H9 (cell line): ENCODE measurements around the gene DTNB. TPM values are rescaled to one million over a fixed set of nuclear protein-coding genes. Genes with fewer than 3 reads are reported as not detected.

Source experiments
- DNase-seq: peaks from one replicate; pipeline ENCODE4 v3.0.0-alpha.2; 2017
- H2AFZ ChIP-seq: one replicate; pipeline ENCODE4 v1.6.1; 2013; ENCODE audit warnings: mild to moderate bottlenecking, low read length, control low read depth, moderate library complexity
- H2AK5ac ChIP-seq: 2 replicates; pipeline ENCODE4 v1.6.1; 2013; ENCODE audit warnings: low read length, control low read depth, mixed read lengths; ENCODE audit not compliant: insufficient read length
- H2BK120ac ChIP-seq: one replicate; pipeline ENCODE4 v1.6.1; 2013; ENCODE audit warnings: low read depth, mild to moderate bottlenecking, low read length, control low read depth, inconsistent platforms; ENCODE audit not compliant: poor library complexity, severe bottlenecking
- H2BK12ac ChIP-seq: 2 replicates; pipeline ENCODE4 v1.6.1; 2013; ENCODE audit warnings: low read length, control low read depth, mixed read lengths, low read depth; ENCODE audit not compliant: insufficient read length
- H2BK15ac ChIP-seq: 2 replicates; pipeline ENCODE4 v1.6.1; 2013; ENCODE audit warnings: low read depth, low read length, control low read depth
- H2BK20ac ChIP-seq: one replicate; pipeline ENCODE4 v1.6.1; 2013; ENCODE audit warnings: low read depth, mild to moderate bottlenecking, low read length, control low read depth, inconsistent platforms; ENCODE audit not compliant: poor library complexity, severe bottlenecking
- H2BK5ac ChIP-seq: 2 replicates; pipeline ENCODE4 v1.6.1; 2013; ENCODE audit warnings: low read length, control low read depth, mixed read lengths; ENCODE audit not compliant: insufficient read length
- H3K14ac ChIP-seq: 2 replicates; pipeline ENCODE4 v1.6.1; 2013; ENCODE audit warnings: low read length, control low read depth; ENCODE audit not compliant: insufficient read depth
- H3K18ac ChIP-seq: 2 replicates; pipeline ENCODE4 v1.6.1; 2013; ENCODE audit warnings: low read depth, mild to moderate bottlenecking, mixed read lengths, low read length, control low read depth; ENCODE audit not compliant: insufficient read length
- H3K23ac ChIP-seq: 2 replicates; pipeline ENCODE4 v1.6.1; 2013; ENCODE audit warnings: low read length, control low read depth, mixed read lengths, low read depth; ENCODE audit not compliant: insufficient read length
- H3K23me2 ChIP-seq: 2 replicates; pipeline ENCODE4 v1.6.1; 2013; ENCODE audit warnings: low read depth, mild to moderate bottlenecking, mixed read lengths, low read length, control low read depth; ENCODE audit not compliant: insufficient read length, poor library complexity, severe bottlenecking
- H3K27ac ChIP-seq: 2 replicates; pipeline ENCODE4 v1.5.1; 2013; ENCODE audit warnings: low read length, control low read depth, mixed read lengths, low read depth; ENCODE audit not compliant: insufficient read length
- H3K27me3 ChIP-seq: 2 replicates; pipeline ENCODE4 v1.6.1; 2013; ENCODE audit warnings: low read length, control low read depth, inconsistent platforms; ENCODE audit not compliant: insufficient read depth
- H3K4ac ChIP-seq: 2 replicates; pipeline ENCODE4 v1.6.1; 2013; ENCODE audit warnings: low read depth, mild to moderate bottlenecking, control low read depth, inconsistent platforms, low read length, moderate library complexity
- H3K4me1 ChIP-seq: 2 replicates; pipeline ENCODE4 v1.6.1; 2013; ENCODE audit warnings: low read length, control low read depth, inconsistent platforms; ENCODE audit not compliant: insufficient read depth
- H3K4me2 ChIP-seq: 2 replicates; pipeline ENCODE4 v1.6.1; 2013; ENCODE audit warnings: low read length, control low read depth, mixed read lengths; ENCODE audit not compliant: insufficient read length, insufficient read depth
- H3K56ac ChIP-seq: 2 replicates; pipeline ENCODE4 v1.6.1; 2013; ENCODE audit warnings: low read depth, mild to moderate bottlenecking, mixed read lengths, low read length, control low read depth; ENCODE audit not compliant: insufficient read length
- H3K79me1 ChIP-seq: 2 replicates; pipeline ENCODE4 v1.6.1; 2013; ENCODE audit warnings: low read depth, mild to moderate bottlenecking, moderate library complexity, low read length, control low read depth, inconsistent platforms; ENCODE audit not compliant: insufficient read depth, poor library complexity, severe bottlenecking
- H3K79me2 ChIP-seq: 2 replicates; pipeline ENCODE4 v1.6.1; 2013; ENCODE audit warnings: low read length, control low read depth, inconsistent platforms; ENCODE audit not compliant: insufficient read depth
- H3K9ac ChIP-seq: 2 replicates; pipeline ENCODE4 v1.6.1; 2013; ENCODE audit warnings: low read length, control low read depth, mixed read lengths; ENCODE audit not compliant: insufficient read length; ENCODE audit errors: extremely low read depth
- H3K9me3 ChIP-seq: one replicate; pipeline ENCODE4 v1.6.1; 2013; ENCODE audit warnings: low read depth, low read length, inconsistent platforms; ENCODE audit not compliant: control insufficient read depth
- H3T11ph ChIP-seq: one replicate; pipeline ENCODE4 v1.6.1; 2013; ENCODE audit warnings: mild to moderate bottlenecking, low read length, control low read depth, inconsistent platforms
- H4K20me1 ChIP-seq: one replicate; pipeline ENCODE4 v1.6.1; 2013; ENCODE audit not compliant: control insufficient read depth, insufficient read length, insufficient read depth
- H4K5ac ChIP-seq: 2 replicates; pipeline ENCODE4 v1.6.1; 2013; ENCODE audit warnings: low read depth, mild to moderate bottlenecking, mixed read lengths, low read length, control low read depth; ENCODE audit not compliant: insufficient read length
- H4K8ac ChIP-seq: replicated peaks from 2 replicates; pipeline ENCODE4 v1.6.1; 2013; ENCODE audit warnings: low read length, control low read depth, mixed read lengths, low read depth; ENCODE audit not compliant: insufficient read length
- H4K91ac ChIP-seq: 2 replicates; pipeline ENCODE4 v1.6.1; 2013; ENCODE audit warnings: low read depth, mild to moderate bottlenecking, moderate library complexity, mixed read lengths, low read length, control low read depth; ENCODE audit not compliant: insufficient read length
- H3K27ac Mint-ChIP-seq, 3 experiments: 2 replicates in 2 of 3; 3 replicates in 1 of 3; pipeline ENCODE4 v1.8.0; 2020 to 2021; ENCODE audit warnings: mixed read lengths in 3 of 3, mild to moderate bottlenecking in 1 of 3, moderate library complexity in 1 of 3
- H3K27me3 Mint-ChIP-seq: 2 replicates; pipeline ENCODE4 v1.8.0; 2021; ENCODE audit warnings: low read depth, mild to moderate bottlenecking, moderate library complexity, mixed read lengths
- H3K36me3 Mint-ChIP-seq, 3 experiments: 2 replicates in 2 of 3; 3 replicates in 1 of 3; pipeline ENCODE4 v1.8.0; 2020 to 2021; ENCODE audit warnings: low read depth in 3 of 3, mixed read lengths in 3 of 3; ENCODE audit not compliant: insufficient read depth in 1 of 3
- H3K4me1 Mint-ChIP-seq, 2 experiments: 2 replicates each; pipeline ENCODE4 v1.8.0; 2020; ENCODE audit warnings: mixed read lengths in 2 of 2
- H3K4me3 Mint-ChIP-seq, 2 experiments: 2 replicates in 1 of 2; 3 replicates in 1 of 2; pipeline ENCODE4 v1.8.0; 2020 to 2021; ENCODE audit warnings: mild to moderate bottlenecking in 2 of 2, mixed read lengths in 2 of 2, moderate library complexity in 1 of 2
- H3K9me3 Mint-ChIP-seq, 2 experiments: 2 replicates in 1 of 2; 3 replicates in 1 of 2; pipeline ENCODE4 v1.8.0; 2020; ENCODE audit warnings: mild to moderate bottlenecking in 2 of 2, mixed read lengths in 2 of 2, moderate library complexity in 1 of 2
- CTCF ChIP-seq: fragments of 200-600 bp; sonication (generic); conservative IDR thresholded peaks from 3 replicates; pipeline ENCODE4 v1.8.0; 2021; ENCODE audit warnings: antibody characterized with exemption, mild to moderate bottlenecking
- WGBS: extraction: QIAGEN DNeasy Blood & Tissue Kit; methylation state at CpG from one replicate; pipeline ENCODE4 v1.1.7; 2013; ENCODE audit warnings: missing lambda C conversion rate, low lambda C conversion rate, mixed read lengths; ENCODE audit not compliant: insufficient read length; ENCODE audit errors: extremely low coverage; 5-methylcytosine and 5-hydroxymethylcytosine counted together
- total RNA-seq: library from RNA; stranded (reverse); gene quantifications from 2 replicates; pipeline ENCODE4 v1.2.1, GENCODE V29; 2021

The DTNB gene
- total RNA-seq, 1 experiment from 2014 or later = 26.7 TPM

GRCh38 chr2:25688236-25688635 is 14.9 kb upstream of the DTNB start:
- Histone ChIP-seq H3K27me3 (no peaks in the 10 kb centered on the region), H3K27ac (no peak overlapping the region), H2BK20ac (no peak overlapping the region), H3K9ac (no peak overlapping the region), H3K79me1 (no peaks in the 10 kb centered on the region), H3K79me2 (no peaks in the 10 kb centered on the region), H4K20me1 (no peaks in the 10 kb centered on the region), H4K5ac (no peak overlapping the region), H2BK120ac (no peak overlapping the region), H3K23ac (no peak overlapping the region), H2AK5ac (no peak overlapping the region), H2BK12ac (no peak overlapping the region), H3K9me3 (no peaks in the 10 kb centered on the region), H4K8ac (no peak overlapping the region), H4K91ac (no peak overlapping the region), H3K23me2 (no peaks in the 10 kb centered on the region), H3K18ac (no peak overlapping the region), H2BK5ac (no peak overlapping the region), H2AFZ (no peak overlapping the region), H2BK15ac (no peak overlapping the region), H3K4me2 (no peak overlapping the region), H3K56ac (no peak overlapping the region), H3K14ac (no peak overlapping the region), H3T11ph (no peak overlapping the region), H3K4me1 (no peaks in the 10 kb centered on the region), H3K4ac (no peak overlapping the region)
- DNase-seq = no peak
- H3K4me3 Mint-ChIP-seq = no peak overlapping the region
- no peaks in the 10 kb centered on the region for H3K9me3 Mint-ChIP-seq
- H3K36me3 Mint-ChIP-seq = no peaks in the 10 kb centered on the region
- no peak overlapping the region for H3K27ac Mint-ChIP-seq
- peaks cover 3 to 4% of the 10 kb centered on the region in 2 experiments; a peak in 1 of 4 replicates for H3K4me1 Mint-ChIP-seq
- no CpG with 5 or more reads among the region's 6 CpGs for WGBS
- H3K27me3 Mint-ChIP-seq = no peaks in the 10 kb centered on the region; the same call in 1 of the 2 replicates
- no peak for TF ChIP-seq CTCF
